ENCODE data around the gene KLK7. TPM values are rescaled to one million over a fixed set of nuclear protein-coding genes. Genes with fewer than 3 reads are reported as not detected.

Gene KLK7
- total RNA-seq, 1 donor from 2014 or later = not detected

DNA sequence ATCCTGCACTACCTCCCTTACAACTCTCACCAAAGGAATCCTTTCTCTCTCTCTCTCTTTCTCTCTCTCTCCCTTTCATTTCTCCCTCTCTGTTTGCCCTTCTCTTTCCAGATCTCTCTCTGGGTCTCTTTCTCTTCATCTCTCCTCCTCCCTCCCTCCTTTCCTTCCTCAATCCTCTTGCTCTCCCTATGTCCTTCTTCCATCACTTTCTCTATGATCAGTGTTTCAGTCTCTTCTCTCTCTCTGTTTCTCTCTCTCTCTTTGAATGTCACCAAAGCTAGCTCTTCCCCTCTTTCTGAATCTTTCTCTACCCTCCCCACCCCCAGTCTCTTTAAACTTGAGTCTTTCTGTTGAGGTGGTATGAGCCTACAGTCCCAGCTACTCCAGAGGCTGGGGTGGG is 52.7 kb downstream of the KLK7 start:
- H3K36me3 Mint-ChIP-seq (ENCODE audit: unreplicated experiment) = no peaks in the 10 kb centered on the region
- H3K27me3 Mint-ChIP-seq (ENCODE audit: unreplicated experiment) = peaks cover 3% of the 10 kb centered on the region
- TF ChIP-seq CTCF (IDR thresholded peaks at IDR 0.05; ENCODE audit: partially characterized antibody, unreplicated experiment) = no peak
- peaks cover 1% of the 10 kb centered on the region for H3K9me3 Mint-ChIP-seq (ENCODE audit: unreplicated experiment)
- DNase-seq = no peak
- H3K27ac Mint-ChIP-seq (ENCODE audit: unreplicated experiment) = no peak overlapping the region
- H3K4me3 Mint-ChIP-seq (ENCODE audit: unreplicated experiment) = no peak overlapping the region
- H3K4me1 Mint-ChIP-seq (ENCODE audit: low read depth, unreplicated experiment) = no peaks in the 10 kb centered on the region

- Mint-ChIP-seq H3K4me1 (ENCODE audit: low read depth, unreplicated experiment) (no peaks in the 10 kb centered on the region), H3K36me3 (ENCODE audit: unreplicated experiment) (no peaks in the 10 kb centered on the region), H3K27ac (ENCODE audit: unreplicated experiment) (no peak overlapping the region), H3K4me3 (ENCODE audit: unreplicated experiment) (no peak overlapping the region), H3K9me3 (ENCODE audit: unreplicated experiment) (peaks cover 1% of the 10 kb centered on the region), H3K27me3 (ENCODE audit: unreplicated experiment) (peaks cover 5% of the 10 kb centered on the region)
- no peak for DNase-seq
- no peak for TF ChIP-seq CTCF (IDR thresholded peaks at IDR 0.05; ENCODE audit: partially characterized antibody, unreplicated experiment)
Observed at GRCh38 chr19:50928831-50929230, 54.9 kb downstream of the KLK7 start.

Other genes with a start within 250 kb of the KLK7 start
- gene GPR32, start 213.5 kb downstream of the KLK7 start, total RNA-seq (ENCODE audit: unreplicated experiment) = not detected
- gene ACP4, start 193.5 kb downstream of the KLK7 start, total RNA-seq (ENCODE audit: unreplicated experiment) = not detected
- 0.49 TPM for gene KLK1, start 160.1 kb downstream of the KLK7 start, total RNA-seq (ENCODE audit: unreplicated experiment)
- not detected for gene KLK15, start 150.3 kb downstream of the KLK7 start, total RNA-seq (ENCODE audit: unreplicated experiment)
- gene KLK3, start 129.0 kb downstream of the KLK7 start, total RNA-seq (ENCODE audit: unreplicated experiment) = not detected
- gene KLK2, start 110.5 kb downstream of the KLK7 start, total RNA-seq (ENCODE audit: unreplicated experiment) = not detected
- gene KLK4, start 72.5 kb downstream of the KLK7 start, total RNA-seq (ENCODE audit: unreplicated experiment) = 0.66 TPM
- not detected for gene KLK5, start 30.9 kb downstream of the KLK7 start, total RNA-seq (ENCODE audit: unreplicated experiment)
- not detected for gene KLK6, start 14.3 kb downstream of the KLK7 start, total RNA-seq (ENCODE audit: unreplicated experiment)
- not detected for gene KLK8, start 17.7 kb upstream of the KLK7 start, total RNA-seq (ENCODE audit: unreplicated experiment)
- gene KLK10, start 35.8 kb upstream of the KLK7 start, total RNA-seq (ENCODE audit: unreplicated experiment) = not detected
- not detected for gene KLK11, start 42.7 kb upstream of the KLK7 start, total RNA-seq (ENCODE audit: unreplicated experiment)
- 0.66 TPM for gene KLK12, start 51.1 kb upstream of the KLK7 start, total RNA-seq (ENCODE audit: unreplicated experiment)
- gene KLK13, start 81.2 kb upstream of the KLK7 start, total RNA-seq (ENCODE audit: unreplicated experiment) = not detected
- 1.5 TPM for gene KLK14, start 99.0 kb upstream of the KLK7 start, total RNA-seq (ENCODE audit: unreplicated experiment)
- 8.0 TPM for gene CTU1, start 124.5 kb upstream of the KLK7 start, total RNA-seq (ENCODE audit: unreplicated experiment)
- not detected for gene SIGLEC9, start 141.0 kb upstream of the KLK7 start, total RNA-seq (ENCODE audit: unreplicated experiment)
- gene SIGLEC7, start 158.4 kb upstream of the KLK7 start, total RNA-seq (ENCODE audit: unreplicated experiment) = not detected
- gene CD33, start 241.2 kb upstream of the KLK7 start, total RNA-seq (ENCODE audit: unreplicated experiment) = not detected

All from glutamatergic neuron (in vitro differentiated cells).